CD4-positive, alpha-beta memory T cell (primary cell): Measurements from ENCODE around the gene TPK1. TPM values are rescaled to one million over a fixed set of nuclear protein-coding genes. Genes with fewer than 3 reads are reported as not detected.

ENCODE experiments used
- CTCF ChIA-PET: fragments of 350-600 bp; sonication (Branson Sonifier 250); formaldehyde crosslinking; loops from one replicate; lab custom pipeline; 2021; ENCODE audit warnings: inconsistent platforms; ENCODE audit not compliant: partially characterized antibody; lab: Charles Lee
- POLR2A ChIA-PET: fragments of 350-600 bp; sonication (Branson Sonifier 250); formaldehyde crosslinking; loops from one replicate; lab custom pipeline; 2021; ENCODE audit not compliant: partially characterized antibody; lab: Charles Lee
- DNase-seq, 5 donors: peaks; one replicate each; pipeline versions ENCODE4 v3.0.0 to v3.0.0-alpha.2; 2020 to 2022; ENCODE audit warnings: mixed read lengths in 1 of 5
- H3K27ac ChIP-seq: one replicate; pipeline ENCODE4 v1.7.0; 2013; ENCODE audit warnings: low read depth, low read length
- H3K27me3 ChIP-seq: 2 replicates; pipeline ENCODE4 v1.7.0; 2013; ENCODE audit warnings: mild to moderate bottlenecking, low read length, moderate library complexity; ENCODE audit not compliant: insufficient read depth
- H3K36me3 ChIP-seq: 2 replicates; pipeline ENCODE4 v1.7.0; 2013; ENCODE audit warnings: mild to moderate bottlenecking, low read length, moderate library complexity; ENCODE audit not compliant: insufficient read depth
- H3K4me1 ChIP-seq: 2 replicates; pipeline ENCODE4 v1.7.0; 2013; ENCODE audit warnings: mild to moderate bottlenecking, low read length, moderate library complexity; ENCODE audit not compliant: insufficient read depth
- H3K4me3 ChIP-seq, 2 donors: one replicate each; pipeline ENCODE4 v1.7.0; 2013; ENCODE audit warnings: low read length in 2 of 2, mild to moderate bottlenecking in 1 of 2
- H3K9me3 ChIP-seq, 2 donors: one replicate each; pipeline ENCODE4 v1.7.0; 2013; ENCODE audit warnings: low read length in 2 of 2, control low read depth in 1 of 2; ENCODE audit not compliant: control insufficient read depth in 1 of 2
- H3K27ac Mint-ChIP-seq, 7 donors: one replicate each; pipeline ENCODE4 v1.8.0; 2020 to 2021; ENCODE audit warnings: mixed read lengths in 7 of 7, mild to moderate bottlenecking in 6 of 7, inconsistent platforms in 3 of 7, moderate library complexity in 3 of 7
- H3K27me3 Mint-ChIP-seq, 2 donors: one replicate each; pipeline ENCODE4 v1.8.0; 2020 to 2021; ENCODE audit warnings: mixed read lengths in 2 of 2
- H3K36me3 Mint-ChIP-seq, 2 donors: one replicate each; pipeline ENCODE4 v1.8.0; 2020 to 2021; ENCODE audit warnings: mixed read lengths in 2 of 2, inconsistent platforms in 1 of 2, mild to moderate bottlenecking in 1 of 2
- H3K4me1 Mint-ChIP-seq, 4 donors: one replicate each; pipeline ENCODE4 v1.8.0; 2020 to 2021; ENCODE audit warnings: mixed read lengths in 4 of 4, mild to moderate bottlenecking in 1 of 4
- H3K4me3 Mint-ChIP-seq, 8 donors: one replicate each; pipeline ENCODE4 v1.8.0; 2020 to 2021; ENCODE audit warnings: mixed read lengths in 8 of 8, mild to moderate bottlenecking in 7 of 8, moderate library complexity in 6 of 8, inconsistent platforms in 3 of 8
- H3K9me3 Mint-ChIP-seq, 8 donors: one replicate each; pipeline ENCODE4 v1.8.0; 2020 to 2021; ENCODE audit warnings: mixed read lengths in 8 of 8, mild to moderate bottlenecking in 5 of 8, inconsistent platforms in 3 of 8, moderate library complexity in 1 of 8
- intact Hi-C: fragments of 100-400 bp; cut with micrococcal nuclease; formaldehyde crosslinking; loops from one replicate; pipeline ENCODE4 v1.15.1; 2023
- polyA plus RNA-seq, 2 donors: library from polyadenylated mRNA; unstranded; fragments of 300-500 nt; fragmentation: Illumina TruSeq; gene quantifications; one replicate each; pipeline ENCODE4 v1.2.3, GENCODE V29; 2021
- total RNA-seq, 2 experiments: library from RNA; stranded (reverse); gene quantifications; one replicate each; pipeline ENCODE4 v1.2.3, GENCODE V29; 2021

TPK1 gene
- total and polyA plus RNA-seq, 4 experiments from 2014 or later: 25.2 to 30.7 (median 27.8) TPM

- Mint-ChIP-seq H3K27ac (no peak overlapping the region), H3K27me3 (no peaks in the 10 kb centered on the region), H3K36me3 (peaks cover 53 to 74% of the 10 kb centered on the region in 2 donors), H3K9me3 (peaks cover 0 to 44% (median 32%) of the 10 kb centered on the region in 8 donors), H3K4me1 (peaks cover 0 to 1% (median 0%) of the 10 kb centered on the region in 4 donors), H3K4me3 (no peak overlapping the region)
- H3K4me1 ChIP-seq: no peaks in the 10 kb centered on the region
- H3K9me3 ChIP-seq: no peaks in the 10 kb centered on the region
- H3K27ac ChIP-seq: no peak overlapping the region
- POLR2A ChIA-PET: no interaction called here
- intact Hi-C loops: no loop called here
- CTCF ChIA-PET: no interaction called here
- no peak for DNase-seq
- no peak overlapping the region for H3K4me3 ChIP-seq
- H3K36me3 ChIP-seq: no peaks in the 10 kb centered on the region
- no peaks in the 10 kb centered on the region for H3K27me3 ChIP-seq
These were observed 238.9 kb downstream of the TPK1 start for GRCh38 chr7:144596953-144597352.

GRCh38 chr7:144594580-144594979 lies 241.3 kb downstream of the TPK1 start:
- no peak overlapping the region for H3K4me3 ChIP-seq
- H3K27ac Mint-ChIP-seq: no peak overlapping the region
- ChIA-PET CTCF (no interaction called here), POLR2A (no interaction called here)
- intact Hi-C loops: no loop called here
- H3K27ac ChIP-seq: no peak overlapping the region
- no peaks in the 10 kb centered on the region for H3K27me3 Mint-ChIP-seq
- no peaks in the 10 kb centered on the region for H3K36me3 ChIP-seq
- H3K9me3 Mint-ChIP-seq: peaks cover 0 to 44% (median 32%) of the 10 kb centered on the region in 8 donors
- H3K36me3 Mint-ChIP-seq: peaks cover 62 to 75% of the 10 kb centered on the region in 2 donors
- DNase-seq: no peak
- no peaks in the 10 kb centered on the region for H3K9me3 ChIP-seq
- H3K4me1 Mint-ChIP-seq: no peaks in the 10 kb centered on the region
- no peaks in the 10 kb centered on the region for H3K27me3 ChIP-seq
- no peak overlapping the region for H3K4me3 Mint-ChIP-seq
- H3K4me1 ChIP-seq: no peaks in the 10 kb centered on the region

GRCh38 chr7:144588559-144589051 lies 247.2 kb downstream of the TPK1 start:
- no peaks in the 10 kb centered on the region for H3K27me3 Mint-ChIP-seq
- Histone ChIP-seq H3K9me3 (no peaks in the 10 kb centered on the region), H3K27me3 (no peaks in the 10 kb centered on the region), H3K4me3 (no peak overlapping the region), H3K27ac (no peak overlapping the region), H3K4me1 (no peaks in the 10 kb centered on the region), H3K36me3 (no peaks in the 10 kb centered on the region)
- H3K36me3 Mint-ChIP-seq: peaks cover 39 to 44% of the 10 kb centered on the region in 2 donors
- H3K9me3 Mint-ChIP-seq: peaks cover 0 to 7% (median 5%) of the 10 kb centered on the region in 8 donors
- H3K27ac Mint-ChIP-seq: no peak overlapping the region
- CTCF ChIA-PET: interaction anchor here (1.0 kb wide), 1 partner anchor 18 kb away, joined by 3 read pairs; no protein-coding TSS in a partner anchor
- POLR2A ChIA-PET: no interaction called here
- no peaks in the 10 kb centered on the region for H3K4me1 Mint-ChIP-seq
- no peak for DNase-seq
- intact Hi-C loops: no loop called here
- no peak overlapping the region for H3K4me3 Mint-ChIP-seq

- ChIA-PET POLR2A (no interaction called here), CTCF (interaction anchor here (1.0 kb wide), 1 partner anchor 19 kb away, joined by 3 read pairs; no protein-coding TSS in a partner anchor)
- H3K27me3 ChIP-seq: no peaks in the 10 kb centered on the region
- Mint-ChIP-seq H3K36me3 (peaks cover 32 to 44% of the 10 kb centered on the region in 2 donors), H3K9me3 (peaks cover 0 to 1% (median 0%) of the 10 kb centered on the region in 8 donors), H3K4me3 (no peak overlapping the region), H3K4me1 (no peaks in the 10 kb centered on the region), H3K27ac (no peak overlapping the region), H3K27me3 (no peaks in the 10 kb centered on the region)
- H3K9me3 ChIP-seq: no peaks in the 10 kb centered on the region
- no peaks in the 10 kb centered on the region for H3K4me1 ChIP-seq
- no peak overlapping the region for H3K4me3 ChIP-seq
- no peaks in the 10 kb centered on the region for H3K36me3 ChIP-seq
- H3K27ac ChIP-seq: no peak overlapping the region
- intact Hi-C loops: no loop called here
- DNase-seq: no peak
These were observed 248.2 kb downstream of the TPK1 start for GRCh38 chr7:144587701-144588100.

- H3K9me3 Mint-ChIP-seq: peaks cover 0 to 5% (median 0%) of the 10 kb centered on the region in 8 donors
- no peak overlapping the region for H3K27ac Mint-ChIP-seq
- DNase-seq: no peak
- Histone ChIP-seq H3K27me3 (no peaks in the 10 kb centered on the region), H3K36me3 (no peaks in the 10 kb centered on the region), H3K4me1 (no peaks in the 10 kb centered on the region), H3K27ac (no peak overlapping the region), H3K9me3 (no peaks in the 10 kb centered on the region), H3K4me3 (no peak overlapping the region)
- ChIA-PET CTCF (no interaction called here), POLR2A (no interaction called here)
- no peak overlapping the region for H3K4me3 Mint-ChIP-seq
- H3K27me3 Mint-ChIP-seq: no peaks in the 10 kb centered on the region
- peaks cover 0 to 3% (median under 1%) of the 10 kb centered on the region in 4 donors for H3K4me1 Mint-ChIP-seq
- peaks cover 25 to 44% of the 10 kb centered on the region in 2 donors for H3K36me3 Mint-ChIP-seq
- intact Hi-C loops: no loop called here
These were observed 251.1 kb downstream of the TPK1 start for GRCh38 chr7:144584726-144585125.

GRCh38 chr7:144579687-144580086 lies 256.2 kb downstream of the TPK1 start:
- Histone ChIP-seq H3K27ac (no peak overlapping the region), H3K27me3 (no peaks in the 10 kb centered on the region), H3K36me3 (no peaks in the 10 kb centered on the region), H3K9me3 (no peaks in the 10 kb centered on the region), H3K4me3 (no peak overlapping the region), H3K4me1 (no peaks in the 10 kb centered on the region)
- Mint-ChIP-seq H3K4me3 (no peak overlapping the region), H3K4me1 (peaks cover 0 to 3% (median under 1%) of the 10 kb centered on the region in 4 donors), H3K27ac (no peak overlapping the region), H3K9me3 (peaks cover 0 to 8% (median 2%) of the 10 kb centered on the region in 8 donors), H3K27me3 (no peaks in the 10 kb centered on the region), H3K36me3 (peaks cover 22 to 67% of the 10 kb centered on the region in 2 donors)
- no peak for DNase-seq
- intact Hi-C loops: no loop called here
- POLR2A ChIA-PET: no interaction called here
- CTCF ChIA-PET: no interaction called here

- intact Hi-C loops: no loop called here
- Mint-ChIP-seq H3K27me3 (no peaks in the 10 kb centered on the region), H3K4me1 (peaks cover 0 to 3% (median 0%) of the 10 kb centered on the region in 4 donors), H3K27ac (no peak overlapping the region), H3K36me3 (peaks cover 15 to 49% of the 10 kb centered on the region in 2 donors), H3K4me3 (no peak overlapping the region), H3K9me3 (peaks cover 0 to 8% (median 3%) of the 10 kb centered on the region in 8 donors)
- no peak overlapping the region for H3K27ac ChIP-seq
- ChIA-PET CTCF (no interaction called here), POLR2A (no interaction called here)
- DNase-seq: no peak
- no peaks in the 10 kb centered on the region for H3K9me3 ChIP-seq
- no peaks in the 10 kb centered on the region for H3K36me3 ChIP-seq
- no peak overlapping the region for H3K4me3 ChIP-seq
- H3K27me3 ChIP-seq: no peaks in the 10 kb centered on the region
- H3K4me1 ChIP-seq: no peaks in the 10 kb centered on the region
These were observed 260.4 kb downstream of the TPK1 start for GRCh38 chr7:144575456-144575855.
